ENCODE results near the gene ODAD3. TPM values are rescaled to one million over a fixed set of nuclear protein-coding genes. Genes with fewer than 3 reads are reported as not detected.

Gene ODAD3
- total and polyA plus RNA-seq, 2 of the 13 experiments (the other 11 are each of a cell fraction or from before 2014, with no cell fraction given), result 0.04 to 0.08 TPM

DNA sequence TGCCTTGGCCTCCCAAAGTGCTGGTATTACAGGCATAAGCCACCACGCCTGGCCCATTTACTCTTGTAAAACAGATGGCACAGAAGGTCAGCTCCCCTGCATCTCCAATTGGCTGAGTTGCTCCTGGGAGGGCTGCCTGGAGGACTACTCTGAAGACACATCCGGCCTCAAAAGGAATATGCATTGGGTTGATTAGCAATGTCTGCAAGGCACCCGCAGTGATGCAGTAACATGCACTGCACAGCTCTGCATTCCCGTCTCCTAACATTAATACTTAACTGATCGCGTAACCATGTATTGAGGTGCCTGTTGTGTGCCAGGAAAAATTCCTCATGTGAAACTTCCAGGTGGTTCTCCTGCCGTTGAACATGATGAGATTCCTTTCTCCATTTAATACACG lies 40.9 kb upstream of the ODAD3 start:
- CTCF ChIA-PET (ENCODE audit: low intra/inter-chr PET ratio, low total read pairs), result no interaction called here
- TF ChIP-seq MBD4 (IDR thresholded peaks at IDR 0.05; ENCODE audit: borderline replicate concordance, low read length), result no peak
- TF ChIP-seq, protein P1, sequence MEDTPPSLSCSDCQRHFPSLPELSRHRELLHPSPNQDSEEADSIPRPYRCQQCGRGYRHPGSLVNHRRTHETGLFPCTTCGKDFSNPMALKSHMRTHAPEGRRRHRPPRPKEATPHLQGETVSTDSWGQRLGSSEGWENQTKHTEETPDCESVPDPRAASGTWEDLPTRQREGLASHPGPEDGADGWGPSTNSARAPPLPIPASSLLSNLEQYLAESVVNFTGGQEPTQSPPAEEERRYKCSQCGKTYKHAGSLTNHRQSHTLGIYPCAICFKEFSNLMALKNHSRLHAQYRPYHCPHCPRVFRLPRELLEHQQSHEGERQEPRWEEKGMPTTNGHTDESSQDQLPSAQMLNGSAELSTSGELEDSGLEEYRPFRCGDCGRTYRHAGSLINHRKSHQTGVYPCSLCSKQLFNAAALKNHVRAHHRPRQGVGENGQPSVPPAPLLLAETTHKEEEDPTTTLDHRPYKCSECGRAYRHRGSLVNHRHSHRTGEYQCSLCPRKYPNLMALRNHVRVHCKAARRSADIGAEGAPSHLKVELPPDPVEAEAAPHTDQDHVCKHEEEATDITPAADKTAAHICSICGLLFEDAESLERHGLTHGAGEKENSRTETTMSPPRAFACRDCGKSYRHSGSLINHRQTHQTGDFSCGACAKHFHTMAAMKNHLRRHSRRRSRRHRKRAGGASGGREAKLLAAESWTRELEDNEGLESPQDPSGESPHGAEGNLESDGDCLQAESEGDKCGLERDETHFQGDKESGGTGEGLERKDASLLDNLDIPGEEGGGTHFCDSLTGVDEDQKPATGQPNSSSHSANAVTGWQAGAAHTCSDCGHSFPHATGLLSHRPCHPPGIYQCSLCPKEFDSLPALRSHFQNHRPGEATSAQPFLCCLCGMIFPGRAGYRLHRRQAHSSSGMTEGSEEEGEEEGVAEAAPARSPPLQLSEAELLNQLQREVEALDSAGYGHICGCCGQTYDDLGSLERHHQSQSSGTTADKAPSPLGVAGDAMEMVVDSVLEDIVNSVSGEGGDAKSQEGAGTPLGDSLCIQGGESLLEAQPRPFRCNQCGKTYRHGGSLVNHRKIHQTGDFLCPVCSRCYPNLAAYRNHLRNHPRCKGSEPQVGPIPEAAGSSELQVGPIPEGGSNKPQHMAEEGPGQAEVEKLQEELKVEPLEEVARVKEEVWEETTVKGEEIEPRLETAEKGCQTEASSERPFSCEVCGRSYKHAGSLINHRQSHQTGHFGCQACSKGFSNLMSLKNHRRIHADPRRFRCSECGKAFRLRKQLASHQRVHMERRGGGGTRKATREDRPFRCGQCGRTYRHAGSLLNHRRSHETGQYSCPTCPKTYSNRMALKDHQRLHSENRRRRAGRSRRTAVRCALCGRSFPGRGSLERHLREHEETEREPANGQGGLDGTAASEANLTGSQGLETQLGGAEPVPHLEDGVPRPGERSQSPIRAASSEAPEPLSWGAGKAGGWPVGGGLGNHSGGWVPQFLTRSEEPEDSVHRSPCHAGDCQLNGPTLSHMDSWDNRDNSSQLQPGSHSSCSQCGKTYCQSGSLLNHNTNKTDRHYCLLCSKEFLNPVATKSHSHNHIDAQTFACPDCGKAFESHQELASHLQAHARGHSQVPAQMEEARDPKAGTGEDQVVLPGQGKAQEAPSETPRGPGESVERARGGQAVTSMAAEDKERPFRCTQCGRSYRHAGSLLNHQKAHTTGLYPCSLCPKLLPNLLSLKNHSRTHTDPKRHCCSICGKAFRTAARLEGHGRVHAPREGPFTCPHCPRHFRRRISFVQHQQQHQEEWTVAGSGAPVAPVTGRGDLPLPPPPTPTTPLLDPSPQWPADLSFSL (CRISPR knock-in tag; IDR thresholded peaks at IDR 0.05), result no peak
- no peak for TF ChIP-seq ZNF746 (CRISPR knock-in tag; IDR thresholded peaks at IDR 0.05)
- no peak for TF ChIP-seq ARNT2 (CRISPR knock-in tag; IDR thresholded peaks at IDR 0.05; ENCODE audit: low read depth)
- TF ChIP-seq, protein P2, sequence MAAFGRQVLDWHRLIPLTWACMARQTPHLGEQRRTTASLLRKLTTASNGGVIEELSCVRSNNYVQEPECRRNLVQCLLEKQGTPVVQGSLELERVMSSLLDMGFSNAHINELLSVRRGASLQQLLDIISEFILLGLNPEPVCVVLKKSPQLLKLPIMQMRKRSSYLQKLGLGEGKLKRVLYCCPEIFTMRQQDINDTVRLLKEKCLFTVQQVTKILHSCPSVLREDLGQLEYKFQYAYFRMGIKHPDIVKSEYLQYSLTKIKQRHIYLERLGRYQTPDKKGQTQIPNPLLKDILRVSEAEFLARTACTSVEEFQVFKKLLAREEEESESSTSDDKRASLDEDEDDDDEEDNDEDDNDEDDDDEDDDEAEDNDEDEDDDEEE (CRISPR knock-in tag; IDR thresholded peaks at IDR 0.05), result no peak
- no peak for TF ChIP-seq TBP (CRISPR knock-in tag; IDR thresholded peaks at IDR 0.05)
- no peak for TF ChIP-seq NR2F6 (IDR thresholded peaks at IDR 0.05)
- TF ChIP-seq NR2F6 (CRISPR knock-in tag; IDR thresholded peaks at IDR 0.05), result no peak
- no peak for TF ChIP-seq ZNF83 (CRISPR knock-in tag; IDR thresholded peaks at IDR 0.05; ENCODE audit: borderline replicate concordance)
- no peak for TF ChIP-seq ZFP90 (CRISPR knock-in tag; IDR thresholded peaks at IDR 0.05; ENCODE audit: borderline replicate concordance)
- no peak for TF ChIP-seq BCL6 (CRISPR knock-in tag; IDR thresholded peaks at IDR 0.05)
- no peak for TF ChIP-seq ZNF792 (CRISPR knock-in tag; IDR thresholded peaks at IDR 0.05)
- TF ChIP-seq FOXO1 (CRISPR knock-in tag; IDR thresholded peaks at IDR 0.05), result no peak
- TF ChIP-seq, protein P3, sequence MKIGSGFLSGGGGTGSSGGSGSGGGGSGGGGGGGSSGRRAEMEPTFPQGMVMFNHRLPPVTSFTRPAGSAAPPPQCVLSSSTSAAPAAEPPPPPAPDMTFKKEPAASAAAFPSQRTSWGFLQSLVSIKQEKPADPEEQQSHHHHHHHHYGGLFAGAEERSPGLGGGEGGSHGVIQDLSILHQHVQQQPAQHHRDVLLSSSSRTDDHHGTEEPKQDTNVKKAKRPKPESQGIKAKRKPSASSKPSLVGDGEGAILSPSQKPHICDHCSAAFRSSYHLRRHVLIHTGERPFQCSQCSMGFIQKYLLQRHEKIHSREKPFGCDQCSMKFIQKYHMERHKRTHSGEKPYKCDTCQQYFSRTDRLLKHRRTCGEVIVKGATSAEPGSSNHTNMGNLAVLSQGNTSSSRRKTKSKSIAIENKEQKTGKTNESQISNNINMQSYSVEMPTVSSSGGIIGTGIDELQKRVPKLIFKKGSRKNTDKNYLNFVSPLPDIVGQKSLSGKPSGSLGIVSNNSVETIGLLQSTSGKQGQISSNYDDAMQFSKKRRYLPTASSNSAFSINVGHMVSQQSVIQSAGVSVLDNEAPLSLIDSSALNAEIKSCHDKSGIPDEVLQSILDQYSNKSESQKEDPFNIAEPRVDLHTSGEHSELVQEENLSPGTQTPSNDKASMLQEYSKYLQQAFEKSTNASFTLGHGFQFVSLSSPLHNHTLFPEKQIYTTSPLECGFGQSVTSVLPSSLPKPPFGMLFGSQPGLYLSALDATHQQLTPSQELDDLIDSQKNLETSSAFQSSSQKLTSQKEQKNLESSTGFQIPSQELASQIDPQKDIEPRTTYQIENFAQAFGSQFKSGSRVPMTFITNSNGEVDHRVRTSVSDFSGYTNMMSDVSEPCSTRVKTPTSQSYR (CRISPR knock-in tag; IDR thresholded peaks at IDR 0.05; ENCODE audit: borderline replicate concordance), result no peak

More for the DNA sequence above, 40.9 kb upstream of the ODAD3 start:
- Histone ChIP-seq H3K9me3 (ENCODE audit: low read length) (no peaks in the 10 kb centered on the region), H3K9ac (ENCODE audit: insufficient read depth, low read depth, low read length) (no peak overlapping the region), H3K4me1 (ENCODE audit: insufficient read depth, low read length) (0 out of 2 replicates have a peak, but pooled peaks cover 7% of the 10 kb centered on the region), H3K27me3 (ENCODE audit: control insufficient read depth in 1 of 2, insufficient read depth in 2 of 2, low read length in 2 of 2) (peaks cover 2 to 32% of the 10 kb centered on the region in 2 experiments; a peak in 3 of 5 replicates), H3K4me2 (ENCODE audit: low read depth, low read length) (no peak overlapping the region), H3K4me3 (replicated peaks in 1 of 3; ENCODE audit: insufficient read depth in 1 of 3, low read depth in 2 of 3, low read length in 3 of 3) (no peak overlapping the region), H3K27ac (ENCODE audit: extremely low read length, insufficient read depth, low read length) (no peak overlapping the region), H3K79me2 (ENCODE audit: insufficient read depth, low read length) (no peaks in the 10 kb centered on the region), H2AFZ (ENCODE audit: low read length) (no peak overlapping the region), H3K36me3 (replicated peaks in 1 of 2; ENCODE audit: control insufficient read depth in 1 of 2, insufficient read depth in 2 of 2, low read length in 2 of 2) (no peaks in the 10 kb centered on the region), H4K20me1 (ENCODE audit: insufficient read depth, low read length) (0 out of 2 replicates have a peak, but pooled peaks cover 3% of the 10 kb centered on the region)
- BruUV-seq (replicated peaks), result no TSS peak
- in situ Hi-C loops (cut with HindIII; ENCODE audit: extremely low pct_ligation_motif_present, low pct_unique_long_range_greater_than_20kb), result no loop called here
- no peak for ATAC-seq
- POLR2A ChIA-PET, result no interaction called here
- DNase-seq (ENCODE audit: low spot score), result no peak
- intact Hi-C loops (cut with micrococcal nuclease; ENCODE audit: unreplicated experiment), result no loop called here
- WGBS (ENCODE audit: low lambda C conversion rate), result 46% methylated on average over 7 of the region's 8 CpGs
- FAIRE-seq, result no peak
